HG03457 (cell line): Measurements from ENCODE around the gene EEF1AKMT3.
A peak's percentile ranks its signal among the peaks of the same experiment; 100 is the strongest.

ENCODE experiments used
- ATAC-seq: cut with Tn5 transposase; IDR thresholded peaks from one replicate; pipeline ENCODE4 v1.9.1; 2021; ENCODE audit warnings: moderate number of reproducible peaks; ENCODE audit not compliant: unreplicated experiment

The EEF1AKMT3 gene

GRCh38 chr12:57782243-57782607 lies 9.8 kb downstream of the EEF1AKMT3 start:
- ATAC-seq, result peak; percentile 3

GRCh38 chr12:57782608-57783465 lies 10.4 kb downstream of the EEF1AKMT3 start, which contains the start of gene TSFM:
Gene TSFM, plus strand, starts transcription at chr12:57782787. Its CDS starts 15 bp downstream, at chr12:57782802.
- ATAC-seq, result peak; percentile 69

GRCh38 chr12:57783466-57783801 lies 11.0 kb downstream of the EEF1AKMT3 start:
- ATAC-seq, result no peak

- ATAC-seq, result no peak
These were observed 11.4 kb downstream of the EEF1AKMT3 start for GRCh38 chr12:57783861-57784260.

GRCh38 chr12:57793920-57794319 lies 21.5 kb downstream of the EEF1AKMT3 start:
- no peak for ATAC-seq

- ATAC-seq, result no peak
These were observed 22.9 kb downstream of the EEF1AKMT3 start for GRCh38 chr12:57795354-57795753.

- ATAC-seq, result no peak
These were observed 24.6 kb downstream of the EEF1AKMT3 start for GRCh38 chr12:57796996-57797395.

GRCh38 chr12:57797933-57798332 lies 25.5 kb downstream of the EEF1AKMT3 start:
- ATAC-seq, result no peak

- no peak for ATAC-seq
These were observed 28.6 kb downstream of the EEF1AKMT3 start for GRCh38 chr12:57800965-57801364.

- no peak for ATAC-seq
These were observed 30.2 kb downstream of the EEF1AKMT3 start for GRCh38 chr12:57802607-57803006.

- no peak for ATAC-seq
These were observed 31.0 kb downstream of the EEF1AKMT3 start for GRCh38 chr12:57803319-57803893.

- ATAC-seq, result no peak
These were observed 34.3 kb downstream of the EEF1AKMT3 start for GRCh38 chr12:57806677-57807076.

GRCh38 chr12:57807285-57807684 lies 34.9 kb downstream of the EEF1AKMT3 start:
- ATAC-seq, result no peak

- no peak for ATAC-seq
These were observed 35.9 kb downstream of the EEF1AKMT3 start for GRCh38 chr12:57808351-57808750.

GRCh38 chr12:57809425-57809824 lies 37.0 kb downstream of the EEF1AKMT3 start:
- ATAC-seq, result no peak

GRCh38 chr12:57810450-57810849 lies 38.0 kb downstream of the EEF1AKMT3 start:
- no peak for ATAC-seq

GRCh38 chr12:57811028-57811755 lies 38.8 kb downstream of the EEF1AKMT3 start:
- ATAC-seq, result no peak

- ATAC-seq, result no peak
These were observed 40.9 kb downstream of the EEF1AKMT3 start for GRCh38 chr12:57813111-57813970.

- no peak for ATAC-seq
These were observed 41.8 kb downstream of the EEF1AKMT3 start for GRCh38 chr12:57813971-57814772.
